A549 (cell line): ENCODE results near the gene BTBD6.

ENCODE experiments used
- CEBPB ChIP-seq, 2 experiments: fragments of >200 bp in 1 of 2; sonication (Bioruptor Twin) in 1 of 2; formaldehyde crosslinking in 1 of 2; IDR thresholded peaks; 2 replicates each; pipeline ENCODE4 v1.6.1; 2012 to 2016
- CHD2 ChIP-seq: fragments of 150-350 bp; IDR thresholded peaks from 2 replicates; pipeline ENCODE4 v1.6.1; 2014; ENCODE audit warnings: low read length; ENCODE audit not compliant: partially characterized antibody
- HDAC2 ChIP-seq: fragments of 200-600 bp; sonication (generic); IDR thresholded peaks from 2 replicates; pipeline ENCODE4 v1.6.1; 2016
- RFX5 ChIP-seq: fragments of 450-650 bp; IDR thresholded peaks from 2 replicates; pipeline ENCODE4 v1.7.1; 2014; ENCODE audit warnings: antibody characterized with exemption, mild to moderate bottlenecking, moderate library complexity
- USF2 ChIP-seq: fragments of 450-650 bp; IDR thresholded peaks from 2 replicates; pipeline ENCODE4 v1.6.1; 2014; ENCODE audit warnings: antibody characterized with exemption
- TF ChIP-seq, protein P1 (sequence below): fragments of >200 bp; sonication (Bioruptor Twin); formaldehyde crosslinking; IDR thresholded peaks from 3 replicates; pipeline ENCODE4 v1.5.1; 2016

GRCh38 chr14:105205673-105206208 is 42.6 kb upstream of the BTBD6 start:
- no peak for TF ChIP-seq CEBPB (IDR thresholded peaks at IDR 0.05)
- TF ChIP-seq, protein P1, sequence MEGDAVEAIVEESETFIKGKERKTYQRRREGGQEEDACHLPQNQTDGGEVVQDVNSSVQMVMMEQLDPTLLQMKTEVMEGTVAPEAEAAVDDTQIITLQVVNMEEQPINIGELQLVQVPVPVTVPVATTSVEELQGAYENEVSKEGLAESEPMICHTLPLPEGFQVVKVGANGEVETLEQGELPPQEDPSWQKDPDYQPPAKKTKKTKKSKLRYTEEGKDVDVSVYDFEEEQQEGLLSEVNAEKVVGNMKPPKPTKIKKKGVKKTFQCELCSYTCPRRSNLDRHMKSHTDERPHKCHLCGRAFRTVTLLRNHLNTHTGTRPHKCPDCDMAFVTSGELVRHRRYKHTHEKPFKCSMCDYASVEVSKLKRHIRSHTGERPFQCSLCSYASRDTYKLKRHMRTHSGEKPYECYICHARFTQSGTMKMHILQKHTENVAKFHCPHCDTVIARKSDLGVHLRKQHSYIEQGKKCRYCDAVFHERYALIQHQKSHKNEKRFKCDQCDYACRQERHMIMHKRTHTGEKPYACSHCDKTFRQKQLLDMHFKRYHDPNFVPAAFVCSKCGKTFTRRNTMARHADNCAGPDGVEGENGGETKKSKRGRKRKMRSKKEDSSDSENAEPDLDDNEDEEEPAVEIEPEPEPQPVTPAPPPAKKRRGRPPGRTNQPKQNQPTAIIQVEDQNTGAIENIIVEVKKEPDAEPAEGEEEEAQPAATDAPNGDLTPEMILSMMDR: no peak
- TF ChIP-seq HDAC2: no peak
- TF ChIP-seq USF2: no peak
- TF ChIP-seq RFX5: no peak
- no peak for TF ChIP-seq CHD2
